HG02798 (cell line): ENCODE data around the gene HIKESHI.

Source experiments
- ATAC-seq: cut with Tn5 transposase; IDR thresholded peaks from one replicate; pipeline ENCODE4 v1.9.1; 2021; ENCODE audit warnings: mild to moderate bottlenecking; ENCODE audit not compliant: unreplicated experiment, poor library complexity

Gene HIKESHI

GRCh38 chr11:86370922-86371594 lies 69.0 kb downstream of the HIKESHI start:
- no peak for ATAC-seq

DNA sequence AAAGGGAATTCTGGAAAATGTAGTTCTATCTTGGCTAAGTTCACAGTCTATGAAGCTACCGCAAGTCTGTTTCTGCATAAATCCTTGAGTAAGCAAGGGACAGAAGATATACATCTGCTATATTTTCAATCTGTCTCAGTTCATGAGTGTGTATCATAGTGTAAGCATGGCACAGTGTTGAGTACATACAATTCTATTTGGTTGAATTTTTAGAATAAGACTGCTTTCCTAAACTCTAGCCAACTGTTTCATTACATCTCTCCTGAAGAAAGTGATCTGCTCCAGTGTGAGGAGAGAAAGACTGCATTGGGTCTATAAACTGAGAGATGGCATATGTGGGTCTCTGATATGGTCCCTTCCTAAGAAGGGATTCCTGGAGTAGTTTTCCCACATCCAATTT lies 70.0 kb downstream of the HIKESHI start:
- no peak for ATAC-seq

GRCh38 chr11:86372586-86372985 lies 70.5 kb downstream of the HIKESHI start:
- ATAC-seq: no peak

DNA sequence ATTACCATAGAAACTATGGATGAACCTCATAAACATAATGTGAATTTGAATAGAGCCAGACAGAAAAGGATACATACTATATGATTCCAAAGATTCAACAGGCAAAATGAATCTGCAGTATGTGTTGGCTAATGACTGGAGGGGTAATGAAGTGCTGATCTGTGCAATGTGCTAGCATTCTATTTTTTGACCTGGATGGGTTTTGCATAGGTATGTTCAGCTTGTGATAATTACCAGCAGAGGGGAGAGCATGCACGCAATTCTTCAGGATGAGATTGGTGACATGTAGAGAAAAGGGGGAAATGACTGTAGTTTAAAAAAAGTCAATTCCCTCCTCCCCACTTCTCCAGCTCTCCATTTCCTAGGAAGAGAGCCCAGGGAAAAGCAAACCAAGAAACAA lies 72.0 kb downstream of the HIKESHI start:
- ATAC-seq: no peak

GRCh38 chr11:86374586-86374985 lies 72.5 kb downstream of the HIKESHI start, which contains the start of gene CCDC81:
Gene CCDC81, plus strand, starts transcription at chr11:86374887. Its CDS starts 277 bp downstream, at chr11:86375164.
- no peak for ATAC-seq

- ATAC-seq: no peak
These were observed 75.9 kb downstream of the HIKESHI start for GRCh38 chr11:86377972-86378371.

DNA sequence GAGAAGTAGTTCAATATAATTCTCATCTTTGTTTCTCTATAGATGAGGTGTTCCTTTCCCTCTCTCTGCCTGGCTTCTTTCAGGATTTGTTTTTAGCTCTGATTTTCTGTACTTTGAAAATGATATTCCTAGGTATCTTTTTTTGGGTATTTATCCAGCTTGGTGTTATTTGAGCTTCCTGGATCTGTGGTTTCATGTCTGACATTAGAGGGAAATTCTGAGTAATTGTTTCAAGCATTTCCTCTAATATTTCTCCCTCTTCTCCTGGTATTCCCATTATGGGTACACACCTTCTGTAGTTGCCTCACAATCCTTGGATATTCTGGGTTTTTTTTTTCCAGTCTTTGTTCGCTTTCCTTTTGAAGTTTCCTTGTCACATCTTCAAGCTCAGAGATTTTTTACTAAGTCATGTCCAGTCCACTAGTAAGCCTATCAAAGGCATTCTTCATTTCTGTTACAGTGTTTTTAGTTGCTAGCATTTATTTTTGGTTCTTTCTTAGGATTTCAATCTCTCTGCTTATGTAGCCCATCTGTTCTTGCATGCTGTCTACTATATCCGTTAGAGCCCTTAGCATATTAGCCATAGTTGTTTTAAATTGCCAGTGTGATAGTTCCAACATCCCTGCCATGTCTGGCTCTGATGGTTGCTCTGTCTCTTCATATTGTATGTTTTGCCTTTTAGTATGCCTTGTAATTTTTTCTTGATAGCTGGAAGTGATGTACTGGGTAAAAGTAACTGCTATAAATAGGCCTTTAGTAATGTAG lies 78.4 kb downstream of the HIKESHI start:
- ATAC-seq: no peak

- ATAC-seq: no peak
These were observed 81.3 kb downstream of the HIKESHI start for GRCh38 chr11:86383041-86383955.

DNA sequence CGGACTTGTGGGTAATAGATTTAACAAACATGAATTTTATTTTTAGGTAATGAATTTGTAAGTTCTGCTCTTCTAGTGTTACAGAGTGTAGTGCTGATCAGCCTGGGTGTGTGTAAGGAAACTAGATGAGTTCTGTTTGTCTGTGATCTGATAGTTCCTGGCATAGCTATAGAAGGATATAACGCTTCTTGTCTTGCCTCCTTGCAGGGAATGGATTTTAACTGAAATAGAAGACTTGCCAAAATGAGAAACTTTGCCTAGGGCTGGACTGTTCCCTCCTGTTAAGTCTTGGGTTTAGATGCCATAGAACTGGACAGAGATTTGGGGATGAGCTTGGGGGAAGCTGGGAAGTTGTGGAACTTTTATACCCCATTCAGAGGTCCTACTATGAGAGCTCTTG lies 84.2 kb downstream of the HIKESHI start:
- no peak for ATAC-seq

DNA sequence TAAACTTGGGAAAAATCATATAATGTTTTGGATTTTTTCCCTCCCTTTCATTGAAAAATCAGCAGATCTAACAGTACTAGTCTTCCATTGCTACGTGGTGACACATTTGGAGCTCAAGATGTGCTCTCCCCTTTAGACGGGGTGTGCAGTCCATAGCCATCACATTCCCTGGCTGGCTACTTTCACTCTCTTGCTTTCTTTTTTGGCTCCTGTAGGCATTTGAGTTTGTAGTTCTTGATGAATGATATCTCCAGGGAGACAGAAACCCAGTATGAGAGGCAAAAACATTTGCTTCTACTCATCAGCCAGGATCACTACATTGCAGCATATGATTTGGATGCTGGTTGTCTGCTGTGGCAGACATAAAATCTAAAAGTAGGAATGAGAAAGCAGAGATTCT lies 84.7 kb downstream of the HIKESHI start:
- no peak for ATAC-seq

DNA sequence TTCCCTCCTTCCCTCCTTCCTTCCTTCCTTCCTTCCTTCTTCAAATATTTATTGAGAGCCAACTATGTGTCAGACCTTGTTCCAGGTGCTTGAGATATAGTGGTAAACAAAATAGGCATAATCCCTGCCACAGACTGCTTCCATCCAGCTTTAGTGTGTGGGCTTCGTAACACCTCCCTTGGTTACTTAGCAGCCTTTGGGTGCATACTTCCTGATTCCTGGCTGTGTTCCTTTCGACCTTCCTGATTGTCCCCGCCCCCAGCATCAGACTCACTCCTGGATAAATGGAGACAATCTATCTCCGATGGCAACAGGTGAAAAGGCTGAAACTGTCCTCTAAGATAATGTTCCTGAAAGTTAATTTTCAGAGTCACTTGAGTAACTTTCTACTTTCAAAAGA lies 86.2 kb downstream of the HIKESHI start:
- no peak for ATAC-seq

DNA sequence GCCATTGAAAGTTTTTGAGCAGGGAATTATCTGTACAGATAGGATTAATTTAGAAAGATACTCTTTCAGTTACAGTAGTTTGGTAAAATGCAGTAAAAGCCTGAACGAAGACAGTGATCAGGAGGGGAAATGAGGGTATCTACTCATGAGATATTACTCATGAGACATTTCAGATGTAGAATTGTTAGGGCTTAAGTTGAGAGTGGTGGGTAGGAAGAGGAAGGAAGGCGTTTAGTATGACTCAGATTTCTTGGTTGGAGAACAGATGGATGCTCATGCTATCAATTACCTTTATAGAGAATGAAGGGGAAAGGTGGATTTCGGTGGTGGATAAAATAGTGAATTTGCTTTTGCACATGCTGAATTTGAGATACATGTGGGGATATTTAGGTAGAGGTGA lies 88.4 kb downstream of the HIKESHI start:
- ATAC-seq: no peak

- ATAC-seq: no peak
These were observed 93.1 kb downstream of the HIKESHI start for GRCh38 chr11:86395061-86395551.
